Measurements from ENCODE around the gene PRKAB1. TPM values are rescaled to one million over a fixed set of nuclear protein-coding genes. Genes with fewer than 3 reads are reported as not detected.
"Not testable (repeated sequence)": the region's sequence is repeated elsewhere in the genome, so short reads cannot be mapped to it uniquely, and the experiment has no call there.

Gene PRKAB1
- total and polyA plus RNA-seq, 9 of the 15 experiments (the other 6 are each of a cell fraction or from before 2014, with no cell fraction given): 32.6 to 94.2 (median 63.8) TPM

DNA sequence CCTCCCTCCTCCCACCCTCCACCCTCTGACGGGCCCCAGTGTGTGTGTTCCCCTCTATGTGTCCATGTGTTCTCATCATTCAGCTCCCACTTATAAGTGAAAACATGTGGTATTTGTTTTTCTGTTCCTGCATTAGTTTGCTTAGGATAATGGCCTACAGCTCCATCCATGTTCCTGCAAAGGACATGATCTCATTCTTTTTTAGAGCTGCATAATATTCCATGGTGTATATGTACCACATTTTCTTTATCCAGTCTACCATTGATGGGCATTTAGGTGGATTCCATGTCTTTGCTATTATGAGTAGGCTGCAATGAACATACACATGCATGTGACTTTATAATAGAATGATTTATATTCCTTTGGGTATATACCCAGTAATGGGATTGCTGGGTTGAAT lies 38.5 kb downstream of the PRKAB1 start:
- WGBS (ENCODE audit: insufficient coverage, low coverage, missing lambda C conversion rate): 71% methylated on average over 1 of the region's 1 CpG
- H3K27ac ChIP-seq (ENCODE audit: extremely low read depth, low read depth, low read length); H4K20me1 ChIP-seq (replicated peaks; ENCODE audit: control insufficient read depth, insufficient read depth, low read length); H3K9ac ChIP-seq (ENCODE audit: insufficient read depth in 1 of 2, low read depth in 2 of 2, low read length in 2 of 2); BruUV-seq (replicated peaks); H3K9me3 ChIP-seq (replicated peaks; ENCODE audit: control insufficient read depth, insufficient read depth, low read depth, low read length); POLR2A ChIA-PET; DNase-seq (ENCODE audit: extremely low read depth in 1 of 4, low spot score in 3 of 4); intact Hi-C loops (cut with micrococcal nuclease); H3K4me2 ChIP-seq (ENCODE audit: insufficient read depth, low read length); H3K4me3 ChIP-seq; H3K9me1 ChIP-seq (ENCODE audit: control insufficient read depth, insufficient read depth, low read length); H3K4me1 ChIP-seq (replicated peaks in 1 of 2; ENCODE audit: control insufficient read depth in 2 of 2, insufficient read depth in 2 of 2, low read length in 2 of 2); H3K27me3 ChIP-seq (ENCODE audit: control insufficient read depth in 2 of 2, insufficient read depth in 2 of 2, low read length in 2 of 2); H3K79me2 ChIP-seq (ENCODE audit: control insufficient read depth, insufficient read depth, low read length); H2AFZ ChIP-seq (ENCODE audit: low read depth, low read length); in situ Hi-C loops (cut with MboI); ATAC-seq; CTCF ChIA-PET (ENCODE audit: low intra/inter-chr PET ratio); FAIRE-seq: not testable (repeated sequence)
- H3K36me3 ChIP-seq (ENCODE audit: control insufficient read depth, insufficient read depth, low read length): peaks cover 56% of the 10 kb centered on the region

DNA sequence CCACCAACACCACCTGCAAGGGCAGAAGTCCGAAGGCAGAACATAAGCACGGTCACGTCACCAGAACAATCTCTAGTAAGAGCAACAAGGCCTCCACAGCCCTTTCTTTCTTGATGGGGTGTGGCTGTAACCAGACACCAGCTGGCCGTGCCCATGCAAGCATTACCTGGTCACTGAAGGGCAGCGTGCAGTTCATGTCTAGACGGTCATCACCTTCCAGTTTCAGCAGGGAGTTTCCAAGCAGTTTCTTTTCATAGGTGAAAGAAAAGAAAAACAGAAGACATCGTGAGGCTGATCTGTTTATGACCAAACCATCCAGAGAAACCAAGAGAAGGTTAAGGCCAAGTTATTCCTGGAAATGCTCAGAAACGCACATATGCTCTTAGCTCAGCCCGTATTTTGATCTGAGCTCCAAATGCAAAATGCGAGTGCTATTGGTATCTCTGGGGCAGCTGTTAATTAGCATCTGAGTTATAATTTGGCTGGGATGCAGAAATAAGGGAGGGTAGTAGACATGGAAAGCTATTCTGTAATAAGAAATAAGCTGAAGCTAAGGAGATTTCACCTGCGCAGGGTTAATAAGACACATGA lies 42.5 kb downstream of the PRKAB1 start:
- in situ Hi-C loops (cut with MboI): no loop called here
- no peaks in the 10 kb centered on the region for H3K4me1 ChIP-seq (replicated peaks in 1 of 2; ENCODE audit: control insufficient read depth in 2 of 2, insufficient read depth in 2 of 2, low read length in 2 of 2)
- whole genome bisulfite sequencing (ENCODE audit: insufficient coverage, low coverage, missing lambda C conversion rate): 83% methylated on average over 11 of the region's 11 CpGs
- no peak overlapping the region for H2AFZ ChIP-seq (ENCODE audit: low read depth, low read length)
- intact Hi-C loops (cut with micrococcal nuclease): no loop called here
- H3K9ac ChIP-seq (ENCODE audit: insufficient read depth in 1 of 2, low read depth in 2 of 2, low read length in 2 of 2): no peak overlapping the region
- H3K9me3 ChIP-seq (replicated peaks; ENCODE audit: control insufficient read depth, insufficient read depth, low read depth, low read length): no peaks in the 10 kb centered on the region
- peaks cover 79% of the 10 kb centered on the region for H3K36me3 ChIP-seq (ENCODE audit: control insufficient read depth, insufficient read depth, low read length)
- H3K4me2 ChIP-seq (ENCODE audit: insufficient read depth, low read length): no peak overlapping the region
- no TSS peak for BruUV-seq (replicated peaks)
- no peaks in the 10 kb centered on the region for H3K9me1 ChIP-seq (ENCODE audit: control insufficient read depth, insufficient read depth, low read length)
- H3K4me3 ChIP-seq: no peak overlapping the region
- no peaks in the 10 kb centered on the region for H3K79me2 ChIP-seq (ENCODE audit: control insufficient read depth, insufficient read depth, low read length)
- no peak overlapping the region for H3K27ac ChIP-seq (ENCODE audit: extremely low read depth, low read depth, low read length)
- POLR2A ChIA-PET: interaction anchor here (0.9 to 1.5 kb wide), 4 partner anchors 9 to 41 kb away, joined by 3 to 8 read pairs (median 4); no protein-coding TSS in a partner anchor
- CTCF ChIA-PET (ENCODE audit: low intra/inter-chr PET ratio): no interaction called here
- ATAC-seq (no peak), FAIRE-seq (no peak), DNase-seq (ENCODE audit: extremely low read depth in 1 of 4, low spot score in 3 of 4) (no peak)
- no peaks in the 10 kb centered on the region for H4K20me1 ChIP-seq (replicated peaks; ENCODE audit: control insufficient read depth, insufficient read depth, low read length)
- H3K27me3 ChIP-seq (ENCODE audit: control insufficient read depth in 2 of 2, insufficient read depth in 2 of 2, low read length in 2 of 2): no peaks in the 10 kb centered on the region
- TF ChIP-seq JUNB (CRISPR knock-in tag; conservative IDR thresholded peaks at IDR 0.05): no peak
- no peak for TF ChIP-seq MAFK (IDR thresholded peaks at IDR 0.05; ENCODE audit: low read length)
- no peak for TF ChIP-seq IFI16 (CRISPR knock-in tag; IDR thresholded peaks at IDR 0.05)
- TF ChIP-seq PHTF2 (CRISPR knock-in tag; IDR thresholded peaks at IDR 0.05): no peak

All from K562 (cell line).